ENCODE results near the gene ELP5. TPM values are rescaled to one million over a fixed set of nuclear protein-coding genes. Genes with fewer than 3 reads are reported as not detected.

The ELP5 gene
- total and polyA plus RNA-seq, 7 donors = 28.4 to 70.9 (median 34.3) TPM

DNA sequence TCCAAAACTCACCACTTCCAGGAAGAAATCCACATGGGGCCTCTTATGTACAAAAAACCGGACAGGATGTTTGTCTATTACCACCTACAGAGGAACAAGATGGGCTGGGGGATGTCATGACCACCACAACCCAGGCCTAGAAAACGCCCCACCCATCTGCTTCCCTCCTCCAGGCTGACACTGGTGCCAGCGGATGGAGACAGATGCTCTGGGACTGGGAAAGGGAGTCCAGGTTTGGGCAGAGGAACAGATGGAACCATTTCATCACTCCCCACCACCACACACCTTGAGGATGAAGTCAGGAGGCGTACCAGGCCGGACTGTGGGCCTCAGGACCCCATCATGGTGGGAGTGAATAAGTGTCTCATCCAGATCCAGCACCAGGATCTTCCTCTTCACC, 5.2 kb upstream of the ELP5 start:
- peaks cover 15 to 35% (median 25%) of the 10 kb centered on the region in 4 donors for H3K36me3 ChIP-seq
- no peak for TF ChIP-seq POLR2AphosphoS5 (IDR thresholded peaks at IDR 0.05)
- TF ChIP-seq POLR2A (IDR thresholded peaks at IDR 0.05) = no peak
- TF ChIP-seq, protein P1, sequence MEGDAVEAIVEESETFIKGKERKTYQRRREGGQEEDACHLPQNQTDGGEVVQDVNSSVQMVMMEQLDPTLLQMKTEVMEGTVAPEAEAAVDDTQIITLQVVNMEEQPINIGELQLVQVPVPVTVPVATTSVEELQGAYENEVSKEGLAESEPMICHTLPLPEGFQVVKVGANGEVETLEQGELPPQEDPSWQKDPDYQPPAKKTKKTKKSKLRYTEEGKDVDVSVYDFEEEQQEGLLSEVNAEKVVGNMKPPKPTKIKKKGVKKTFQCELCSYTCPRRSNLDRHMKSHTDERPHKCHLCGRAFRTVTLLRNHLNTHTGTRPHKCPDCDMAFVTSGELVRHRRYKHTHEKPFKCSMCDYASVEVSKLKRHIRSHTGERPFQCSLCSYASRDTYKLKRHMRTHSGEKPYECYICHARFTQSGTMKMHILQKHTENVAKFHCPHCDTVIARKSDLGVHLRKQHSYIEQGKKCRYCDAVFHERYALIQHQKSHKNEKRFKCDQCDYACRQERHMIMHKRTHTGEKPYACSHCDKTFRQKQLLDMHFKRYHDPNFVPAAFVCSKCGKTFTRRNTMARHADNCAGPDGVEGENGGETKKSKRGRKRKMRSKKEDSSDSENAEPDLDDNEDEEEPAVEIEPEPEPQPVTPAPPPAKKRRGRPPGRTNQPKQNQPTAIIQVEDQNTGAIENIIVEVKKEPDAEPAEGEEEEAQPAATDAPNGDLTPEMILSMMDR (IDR thresholded peaks at IDR 0.05) = no peak
- TF ChIP-seq EP300 (IDR thresholded peaks at IDR 0.05) = no peak
- intact Hi-C loops (cut with DNase I) = no loop called here
- H3K4me3 ChIP-seq = no peak overlapping the region
- no peaks in the 10 kb centered on the region for H3K27me3 ChIP-seq
- H3K9me3 ChIP-seq = no peaks in the 10 kb centered on the region
- no peak for DNase-seq
- H3K4me1 ChIP-seq = peaks cover 0 to 39% (median 36%) of the 10 kb centered on the region in 4 donors
- 91 to 94% methylated on average over 5 of the region's 5 CpGs for WGBS, 2 donors
- H3K27ac ChIP-seq = no peak overlapping the region

- 69 to 80% methylated on average over 4 of the region's 4 CpGs for WGBS, 2 donors
- no peaks in the 10 kb centered on the region for H3K9me3 ChIP-seq
- H3K4me1 ChIP-seq = peaks cover 0 to 43% (median 38%) of the 10 kb centered on the region in 4 donors
Observed at GRCh38 chr17:7248796-7249195, 3.2 kb upstream of the ELP5 start.

GRCh38 chr17:7249214-7249613, 2.8 kb upstream of the ELP5 start:
- no peak overlapping the region for H3K27ac ChIP-seq
- TF ChIP-seq, protein P1 (IDR thresholded peaks at IDR 0.05) = no peak
- TF ChIP-seq POLR2A (IDR thresholded peaks at IDR 0.05) (no peak), EP300 (IDR thresholded peaks at IDR 0.05) (no peak), POLR2AphosphoS5 (IDR thresholded peaks at IDR 0.05) (no peak)
- no peak for DNase-seq
- 90% methylated on average over 6 of the region's 6 CpGs for WGBS, 2 donors
- peaks cover 15 to 30% (median 21%) of the 10 kb centered on the region in 4 donors for H3K36me3 ChIP-seq
- H3K4me3 ChIP-seq = no peak overlapping the region
- no peaks in the 10 kb centered on the region for H3K9me3 ChIP-seq
- H3K4me1 ChIP-seq = peaks cover 0 to 43% (median 35%) of the 10 kb centered on the region in 4 donors
- intact Hi-C loops (cut with DNase I) = no loop called here
- H3K27me3 ChIP-seq = no peaks in the 10 kb centered on the region

More at GRCh38 chr17:7248796-7249195, 3.2 kb upstream of the ELP5 start:
- Histone ChIP-seq H3K27ac (no peak overlapping the region), H3K4me3 (no peak overlapping the region), H3K36me3 (peaks cover 15 to 32% (median 25%) of the 10 kb centered on the region in 4 donors), H3K27me3 (no peaks in the 10 kb centered on the region)
- DNase-seq = no peak
- TF ChIP-seq, protein P1 (IDR thresholded peaks at IDR 0.05) = no peak
- TF ChIP-seq EP300 (IDR thresholded peaks at IDR 0.05) (no peak), POLR2A (IDR thresholded peaks at IDR 0.05) (no peak), POLR2AphosphoS5 (IDR thresholded peaks at IDR 0.05) (no peak)
- intact Hi-C loops (cut with DNase I) = no loop called here

DNA sequence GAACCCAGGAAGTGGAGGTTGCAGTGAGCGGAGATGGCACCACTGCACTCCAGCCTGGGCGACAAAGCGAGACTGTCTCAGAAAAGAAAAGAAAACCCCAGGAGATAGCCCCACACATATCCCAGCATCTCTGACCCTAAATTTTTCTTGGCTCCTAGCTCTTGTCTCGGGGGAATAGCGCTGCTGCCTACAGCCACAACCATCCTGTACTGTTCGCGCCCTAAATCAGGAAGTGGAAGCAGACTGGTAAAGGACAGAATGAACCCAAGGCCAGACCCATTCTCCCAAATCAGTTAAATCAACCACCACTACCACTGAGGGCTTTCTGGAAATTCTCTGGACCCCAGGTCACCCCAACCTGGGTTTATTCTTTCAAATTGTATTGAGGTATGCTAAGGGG, 2.2 kb upstream of the ELP5 start:
- Histone ChIP-seq H3K4me3 (peak overlapping the region; percentile 79 to 99 (median 88)), H3K4me1 (peaks cover 0 to 43% (median 35%) of the 10 kb centered on the region in 4 donors), H3K9me3 (no peaks in the 10 kb centered on the region), H3K36me3 (peaks cover 14 to 30% (median 23%) of the 10 kb centered on the region in 4 donors), H3K27me3 (no peaks in the 10 kb centered on the region), H3K27ac (peak overlapping the region in 3 of 4 donors; percentile 97 to 99 (median 98))
- 75 to 80% methylated on average over 7 of the region's 7 CpGs for WGBS, 2 donors
- TF ChIP-seq, protein P1 (IDR thresholded peaks at IDR 0.05) = no peak
- TF ChIP-seq EP300 (IDR thresholded peaks at IDR 0.05) (no peak), POLR2A (IDR thresholded peaks at IDR 0.05) (no peak), POLR2AphosphoS5 (IDR thresholded peaks at IDR 0.05) (no peak)
- intact Hi-C loops (cut with DNase I) = loop anchor here (2.0 to 10.0 kb wide), 2 partner anchors 47 to 315 kb away; partner anchors contain the start of gene SENP3
- no peak for DNase-seq
